HG02870 (cell line): ENCODE results near the gene TMEM120B.
"Not testable (repeated sequence)": the region's sequence is repeated elsewhere in the genome, so short reads cannot be mapped to it uniquely, and the experiment has no call there.

Experiments
- ATAC-seq: cut with Tn5 transposase; IDR thresholded peaks from one replicate; pipeline ENCODE4 v1.9.1; 2021; ENCODE audit warnings: mild to moderate bottlenecking, moderate library complexity; ENCODE audit not compliant: unreplicated experiment

The TMEM120B gene

GRCh38 chr12:121740847-121741246 lies 28.3 kb downstream of the TMEM120B start:
- no peak for ATAC-seq

- ATAC-seq: no peak
Measured at GRCh38 chr12:121741743-121742142, 29.2 kb downstream of the TMEM120B start.

- not testable (repeated sequence) for ATAC-seq
Measured at GRCh38 chr12:121745545-121745944, 33.0 kb downstream of the TMEM120B start.

GRCh38 chr12:121748218-121748570 lies 35.6 kb downstream of the TMEM120B start:
- no peak for ATAC-seq

- ATAC-seq: no peak
Measured at GRCh38 chr12:121748571-121749265, 36.2 kb downstream of the TMEM120B start.

- ATAC-seq: no peak
Measured at GRCh38 chr12:121749267-121749666, 36.7 kb downstream of the TMEM120B start.

GRCh38 chr12:121750507-121750955 lies 38.0 kb downstream of the TMEM120B start:
- ATAC-seq: no peak

- no peak for ATAC-seq
Measured at GRCh38 chr12:121751034-121751433, 38.5 kb downstream of the TMEM120B start.

GRCh38 chr12:121751749-121752351 lies 39.3 kb downstream of the TMEM120B start:
- no peak for ATAC-seq

GRCh38 chr12:121753844-121754264 lies 41.3 kb downstream of the TMEM120B start:
- ATAC-seq: no peak

GRCh38 chr12:121754836-121755235 lies 42.3 kb downstream of the TMEM120B start:
- no peak for ATAC-seq

GRCh38 chr12:121755591-121755990 lies 43.0 kb downstream of the TMEM120B start:
- no peak for ATAC-seq

GRCh38 chr12:121758536-121758935 lies 46.0 kb downstream of the TMEM120B start:
- not testable (repeated sequence) for ATAC-seq

- ATAC-seq: no peak
Measured at GRCh38 chr12:121762269-121762668, 49.7 kb downstream of the TMEM120B start.

- no peak for ATAC-seq
Measured at GRCh38 chr12:121764808-121765207, 52.3 kb downstream of the TMEM120B start.

- ATAC-seq: no peak
Measured at GRCh38 chr12:121765573-121765972, 53.0 kb downstream of the TMEM120B start.

- ATAC-seq: no peak
Measured at GRCh38 chr12:121766290-121767039, 53.9 kb downstream of the TMEM120B start.

- no peak for ATAC-seq
Measured at GRCh38 chr12:121767525-121768016, 55.0 kb downstream of the TMEM120B start.

- ATAC-seq: no peak
Measured at GRCh38 chr12:121769297-121769830, 56.8 kb downstream of the TMEM120B start.

- no peak for ATAC-seq
Measured at GRCh38 chr12:121769831-121770301, 57.3 kb downstream of the TMEM120B start.

GRCh38 chr12:121770388-121770787 lies 57.8 kb downstream of the TMEM120B start:
- ATAC-seq: no peak
